ENCODE measurements around the gene GOLPH3L.
"Not testable (repeated sequence)": the region's sequence is repeated elsewhere in the genome, so short reads cannot be mapped to it uniquely, and the experiment has no call there.

GOLPH3L gene

DNA sequence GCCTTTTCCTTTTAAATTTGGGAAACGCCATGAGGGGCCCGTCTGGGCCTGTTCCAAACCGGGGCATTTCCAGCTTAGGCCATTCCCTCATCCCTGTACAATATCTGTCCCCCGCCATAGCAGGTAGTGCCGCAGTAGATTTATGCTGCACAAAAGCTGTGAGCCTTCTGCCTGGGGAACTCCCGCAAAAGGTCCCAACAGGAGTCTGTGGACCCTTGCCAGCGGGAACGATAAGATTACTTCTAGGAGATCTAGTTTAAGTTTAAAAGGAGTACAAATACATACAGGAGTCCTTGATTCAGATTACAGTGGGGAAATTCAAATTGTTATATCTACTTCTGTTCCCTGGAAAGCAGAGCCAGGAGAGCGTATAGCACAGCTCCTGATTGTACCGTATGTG is 42.3 kb downstream of the GOLPH3L start:
- not testable (repeated sequence) for DNase-seq

DNA sequence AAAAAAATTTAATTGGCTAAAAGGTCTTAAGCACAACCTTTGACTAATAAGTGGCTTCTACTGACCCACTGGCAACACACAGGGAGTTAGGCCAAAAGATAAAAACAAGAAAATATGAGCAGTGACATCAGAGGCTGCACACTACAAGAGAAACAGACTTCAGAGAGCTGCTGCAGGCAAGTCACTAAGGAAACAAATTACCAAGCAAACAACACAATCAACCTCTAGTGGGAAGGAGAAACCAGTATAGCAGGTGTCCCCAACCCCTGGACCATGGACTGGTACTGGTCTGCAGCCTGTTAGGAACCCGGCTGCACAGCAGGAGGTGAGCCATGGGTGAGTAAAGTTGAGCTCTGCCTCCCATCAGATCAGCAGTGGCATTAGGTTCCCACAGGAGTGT is 46.8 kb downstream of the GOLPH3L start:
- DNase-seq, result no peak

DNA sequence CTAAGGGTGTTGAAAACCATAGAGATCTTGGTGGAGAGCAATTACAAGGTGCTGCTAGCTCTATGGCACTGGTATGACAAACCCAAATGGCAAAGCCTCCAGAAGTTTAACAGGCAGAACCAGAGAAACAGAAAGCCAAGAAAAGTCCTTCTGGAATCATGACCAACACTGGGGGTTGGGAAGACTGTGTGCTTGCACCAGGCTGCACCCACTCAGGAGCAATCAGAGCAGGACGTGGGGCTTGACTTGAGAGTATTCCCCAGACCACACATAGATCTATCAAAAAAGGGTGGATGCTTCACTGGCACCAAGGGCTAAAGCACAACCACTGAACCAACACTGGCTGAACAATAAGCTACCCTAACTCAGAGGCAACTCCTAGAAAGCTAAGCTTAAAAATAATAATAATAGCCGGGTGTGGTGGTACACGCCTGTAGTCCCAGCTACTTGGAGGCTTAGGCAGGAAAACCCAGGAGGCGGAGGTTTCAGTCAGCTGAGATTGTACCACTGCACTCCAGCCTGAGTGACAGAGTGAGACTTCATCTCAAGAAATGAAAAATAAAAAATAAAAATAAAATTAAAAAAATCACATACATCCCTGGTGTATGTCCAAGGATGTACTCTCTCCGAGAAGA is 47.4 kb downstream of the GOLPH3L start:
- DNase-seq, result no peak

DNA sequence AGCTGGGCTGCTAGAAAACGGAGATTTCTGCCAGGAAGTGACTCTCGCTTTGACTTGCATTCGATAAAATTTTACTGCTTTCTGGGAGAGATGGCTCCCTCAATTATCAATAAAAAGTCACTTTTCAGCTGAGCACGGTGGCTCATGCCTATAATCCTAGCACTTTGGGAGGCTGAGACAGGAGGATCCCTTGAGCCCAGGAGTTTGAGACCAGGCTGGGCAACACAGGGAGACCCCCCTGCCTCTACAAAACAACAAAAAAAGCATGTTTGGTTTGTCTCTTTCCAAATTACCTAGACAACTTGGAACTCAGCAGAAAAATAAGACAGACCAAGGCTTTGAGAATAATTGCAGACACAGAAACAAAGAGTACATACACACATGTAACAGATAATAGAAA is 54.7 kb downstream of the GOLPH3L start:
- DNase-seq, result no peak

DNA sequence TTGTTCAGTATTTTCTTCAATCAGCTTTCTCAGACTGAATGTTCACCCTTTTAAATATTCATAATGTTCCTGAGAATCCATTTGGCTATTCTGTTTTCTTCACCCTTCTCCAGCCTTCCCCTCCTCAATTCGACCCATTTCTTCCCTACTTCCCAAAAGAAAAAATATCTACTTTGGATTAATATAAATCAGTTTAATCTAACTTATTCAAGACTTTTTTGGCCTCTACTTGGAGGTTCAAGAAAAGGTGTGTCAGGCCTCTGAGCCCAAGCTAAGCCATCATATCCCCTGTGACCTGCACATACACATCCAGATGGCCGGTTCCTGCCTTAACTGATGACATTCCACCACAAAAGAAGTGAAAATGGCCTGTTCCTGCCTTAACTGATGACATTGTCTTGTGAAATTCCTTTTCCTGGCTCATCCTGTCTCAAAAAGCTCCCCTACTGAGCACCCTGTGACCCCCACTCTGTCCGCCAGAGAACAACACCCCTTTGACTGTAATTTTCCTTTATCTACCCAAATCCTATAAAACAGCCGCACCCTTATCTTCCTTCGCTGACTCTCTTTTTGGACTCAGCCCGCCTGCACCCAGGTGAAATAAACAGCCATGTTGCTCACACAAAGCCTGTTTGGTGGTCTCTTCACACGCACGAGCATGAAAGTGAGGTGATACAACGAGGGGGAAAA is 55.7 kb downstream of the GOLPH3L start:
- not testable (repeated sequence) for DNase-seq

DNA sequence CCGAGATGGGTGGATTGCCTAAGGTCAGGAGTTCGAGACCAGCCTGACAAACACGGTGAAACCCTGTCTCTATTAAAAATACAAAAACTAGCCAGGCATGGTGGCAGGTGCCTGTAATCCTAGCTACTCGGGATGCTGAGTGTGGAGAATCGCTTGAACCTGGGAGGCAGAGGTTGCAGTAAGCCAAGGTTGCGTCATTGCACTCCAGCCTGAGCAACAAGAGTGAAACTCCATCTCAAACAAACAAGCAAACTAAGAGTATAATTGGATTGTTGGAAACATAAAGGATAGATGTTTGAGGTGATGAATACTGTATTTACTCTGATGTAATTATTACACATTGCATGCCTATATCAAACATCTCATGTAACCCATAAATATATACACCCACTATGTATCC is 58.5 kb downstream of the GOLPH3L start:
- not testable (repeated sequence) for DNase-seq

DNA sequence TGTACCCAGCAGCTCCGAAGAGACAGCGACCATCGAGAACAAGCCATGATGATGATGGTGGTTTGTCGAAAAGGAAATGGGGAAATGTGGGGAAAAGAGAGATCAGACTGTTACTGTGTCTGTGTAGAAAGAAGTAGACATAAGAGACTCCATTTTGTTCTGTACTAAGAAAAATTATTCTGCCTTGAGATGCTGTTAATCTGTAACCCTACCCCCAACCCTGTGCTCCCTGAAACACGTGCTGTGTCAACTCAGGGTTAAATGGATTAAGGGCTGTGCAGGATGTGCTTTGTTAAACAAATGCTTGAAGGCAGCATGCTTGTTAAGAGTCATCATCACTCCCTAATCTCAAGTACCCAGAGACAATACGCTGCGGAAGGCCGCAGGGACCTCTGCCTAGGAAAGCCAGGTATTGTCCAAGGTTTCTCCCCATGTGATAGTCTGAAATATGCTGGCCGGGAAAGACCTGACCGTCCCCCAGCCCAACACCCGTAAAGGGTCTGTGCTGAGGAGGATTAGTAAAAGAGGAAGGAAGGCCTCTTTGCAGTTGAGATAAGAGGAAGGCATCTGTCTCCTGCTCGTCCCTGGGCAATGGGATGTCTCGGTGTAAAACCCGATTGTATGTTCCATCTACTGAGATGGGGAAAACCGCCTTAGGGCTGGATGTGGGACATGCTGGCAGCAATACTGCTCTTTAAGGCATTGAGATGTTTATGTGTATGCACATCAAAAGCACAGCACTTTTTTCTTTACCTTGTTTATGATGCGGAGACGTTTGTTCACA is 61.9 kb downstream of the GOLPH3L start:
- DNase-seq, result not testable (repeated sequence)

DNA sequence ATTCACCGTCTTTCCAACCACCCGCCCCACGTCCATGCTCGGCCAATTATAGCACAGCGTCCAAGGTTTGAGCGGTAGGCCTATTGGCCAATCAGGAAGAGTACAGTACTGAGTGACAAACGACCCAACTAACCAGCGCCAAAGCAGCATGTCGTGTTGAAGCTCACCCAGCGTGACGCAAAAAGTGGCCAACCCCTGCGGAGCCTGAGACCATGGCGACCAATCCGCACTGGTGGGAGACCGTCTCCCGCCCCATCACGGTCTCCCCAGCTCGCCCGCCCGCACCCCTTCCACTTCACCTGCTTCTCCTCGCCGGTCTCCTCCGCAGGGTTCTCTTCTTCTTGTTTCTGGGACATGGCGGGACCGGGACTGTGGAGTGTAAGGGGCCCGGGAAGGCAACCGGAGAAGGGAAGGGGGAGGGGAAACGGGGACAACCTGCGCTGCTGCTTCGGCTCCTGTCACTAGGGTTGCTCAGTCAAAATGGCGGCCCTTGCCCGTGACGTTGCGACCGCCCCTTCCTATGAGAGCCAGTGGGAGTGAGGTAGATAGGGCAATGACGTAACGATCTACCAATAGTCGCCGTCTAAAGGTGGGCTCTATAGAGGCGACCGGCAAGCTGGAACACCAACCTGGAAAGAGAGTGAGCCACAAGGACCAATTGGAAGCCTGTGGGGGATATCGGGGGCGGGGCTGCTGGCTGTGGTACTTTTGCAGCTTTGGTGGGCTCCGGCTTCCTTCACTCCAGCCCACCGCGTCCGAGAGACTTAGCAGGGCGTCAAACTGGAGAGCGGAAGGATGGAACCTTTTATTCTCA is 67.6 kb downstream of the GOLPH3L start, which contains the start of gene ENSA:
ENSA (minus strand) TSS at position 498 of the 814 bp plus-strand sequence; CDS start at position 356, 142 bp downstream.
- peak; percentile 99 for DNase-seq

DNA sequence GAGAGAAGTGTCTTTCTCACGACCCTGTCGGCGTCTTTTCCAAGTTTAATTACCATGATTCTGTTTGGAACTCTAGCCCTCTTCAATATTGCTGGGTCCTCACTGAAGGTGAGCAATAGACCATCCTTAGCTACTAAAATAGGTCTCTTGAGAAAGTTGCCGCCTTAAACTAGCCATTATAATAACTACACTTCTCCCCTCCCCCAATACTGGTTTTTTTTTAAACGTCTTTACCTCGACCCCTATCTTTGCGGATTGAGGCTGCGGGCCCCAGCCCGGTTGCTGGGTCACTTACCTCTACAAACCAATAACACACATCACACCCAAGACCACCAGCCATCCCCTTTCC is 68.2 kb downstream of the GOLPH3L start:
- DNase-seq, result no peak

DNA sequence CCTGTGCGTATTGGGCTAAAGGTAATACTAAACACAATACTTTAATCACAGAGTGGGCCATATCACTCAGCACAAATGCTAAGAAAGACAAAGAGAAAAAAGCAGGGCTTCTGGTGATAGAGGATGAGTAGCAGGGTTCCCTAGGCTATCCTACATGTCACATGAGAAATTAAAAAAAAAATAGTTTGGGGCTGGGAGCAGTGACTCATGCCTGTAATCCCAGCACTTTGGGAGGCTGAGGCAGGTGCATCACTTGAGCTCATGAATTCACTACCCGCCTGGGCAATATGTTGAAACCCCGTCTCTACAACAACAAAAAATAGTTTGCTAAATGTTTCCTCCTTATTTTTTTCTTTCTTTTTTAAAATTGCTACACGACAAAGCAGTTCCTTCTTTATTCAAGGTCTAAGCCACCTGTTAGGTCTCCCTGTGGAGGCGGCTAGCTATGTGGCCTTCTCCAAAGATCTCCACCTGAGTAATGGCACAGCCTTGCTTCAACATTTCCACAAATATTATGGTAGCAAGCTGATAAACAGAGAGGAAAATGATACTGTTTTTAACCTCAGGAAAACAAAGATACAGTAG is 69.0 kb downstream of the GOLPH3L start:
- no peak for DNase-seq

DNA sequence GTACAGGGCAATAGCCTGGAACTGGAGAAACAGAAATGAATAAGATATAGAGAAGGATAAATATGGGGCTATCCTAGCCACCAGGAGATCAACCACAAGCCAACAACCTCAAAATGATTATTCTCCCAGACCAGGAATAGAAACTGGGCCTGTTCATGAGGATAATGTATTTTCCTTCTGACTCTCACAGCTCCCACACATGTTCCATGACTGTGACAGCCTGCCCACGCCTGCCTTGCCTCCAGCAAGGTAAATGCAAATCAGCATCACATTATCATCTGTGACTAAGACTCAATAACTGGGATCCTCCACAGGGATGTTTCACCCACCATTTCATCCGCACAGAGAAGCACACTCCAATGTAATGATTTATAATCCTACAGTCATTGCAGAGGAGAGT is 70.8 kb downstream of the GOLPH3L start:
- no peak for DNase-seq

DNA sequence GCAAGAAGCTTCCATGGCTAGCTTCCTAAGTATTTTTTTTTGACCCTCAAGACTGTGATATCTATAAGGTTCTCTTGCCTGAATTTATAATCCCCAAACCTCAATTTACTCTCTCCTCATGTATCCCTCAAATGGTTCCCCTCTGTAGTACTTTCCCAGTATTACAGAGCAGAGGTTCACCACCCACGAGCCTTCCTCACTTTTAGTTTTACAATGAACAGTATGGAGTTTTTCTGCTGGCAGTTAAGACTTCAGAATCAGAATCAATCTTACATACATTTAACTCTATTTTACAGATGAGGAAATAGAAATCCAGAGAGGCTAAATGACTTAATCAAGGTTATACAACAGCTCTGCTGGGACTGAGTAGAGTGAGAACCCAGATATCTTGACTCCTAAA is 72.4 kb downstream of the GOLPH3L start:
- peak in 1 of 2 donors; percentile 25 for DNase-seq

DNA sequence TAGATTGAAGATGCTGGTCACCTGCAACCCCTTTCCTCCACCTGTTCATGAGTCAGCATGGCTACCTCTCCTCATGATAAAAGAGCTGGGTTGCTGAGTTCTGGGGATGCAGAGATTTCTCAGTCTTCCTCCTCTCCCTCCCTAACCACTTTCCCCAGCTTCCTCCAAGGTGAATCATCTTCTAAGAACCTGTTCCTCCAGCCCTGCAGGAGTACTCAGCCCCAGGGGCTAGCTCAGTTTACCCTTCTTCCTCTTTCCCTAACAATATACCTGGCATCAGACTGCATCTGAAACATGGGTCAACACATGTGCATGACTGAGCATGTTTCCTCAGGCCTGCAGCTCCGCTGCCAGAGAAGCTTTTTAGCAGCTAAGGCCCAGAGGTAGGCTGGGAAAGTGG is 72.8 kb downstream of the GOLPH3L start:
- not testable (repeated sequence) for DNase-seq

DNA sequence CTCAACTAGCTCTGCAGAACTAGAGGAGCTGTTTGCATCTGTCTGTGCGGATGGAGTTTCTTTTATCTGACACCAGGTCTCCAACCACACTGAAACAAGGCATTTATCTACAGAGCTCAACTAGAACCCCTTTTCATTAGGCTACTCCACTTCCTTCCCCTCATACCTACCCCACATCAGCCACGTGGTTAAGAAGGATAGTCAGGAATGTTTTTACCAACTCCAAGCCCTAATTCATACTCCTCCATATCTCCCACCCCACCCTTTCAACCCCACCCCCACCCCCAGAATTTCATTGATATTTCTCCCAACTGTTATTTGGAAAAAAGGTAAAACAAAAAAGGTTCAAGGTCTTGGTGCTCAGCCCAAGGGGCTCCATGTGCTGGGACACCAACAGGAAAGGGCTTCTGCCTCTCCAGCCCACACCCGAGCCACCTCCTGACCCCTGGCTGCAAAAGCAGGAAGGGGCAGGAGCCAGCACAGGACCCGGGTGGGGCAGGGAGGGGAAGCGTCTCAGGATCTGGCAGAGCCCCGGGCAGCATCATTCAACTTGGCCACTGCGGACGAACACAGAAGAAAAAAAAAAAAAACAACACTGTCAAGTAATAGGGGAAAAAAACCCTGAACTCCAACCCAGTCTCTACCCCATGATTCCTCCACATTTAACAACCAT is 74.5 kb downstream of the GOLPH3L start:
- no peak for DNase-seq

DNA sequence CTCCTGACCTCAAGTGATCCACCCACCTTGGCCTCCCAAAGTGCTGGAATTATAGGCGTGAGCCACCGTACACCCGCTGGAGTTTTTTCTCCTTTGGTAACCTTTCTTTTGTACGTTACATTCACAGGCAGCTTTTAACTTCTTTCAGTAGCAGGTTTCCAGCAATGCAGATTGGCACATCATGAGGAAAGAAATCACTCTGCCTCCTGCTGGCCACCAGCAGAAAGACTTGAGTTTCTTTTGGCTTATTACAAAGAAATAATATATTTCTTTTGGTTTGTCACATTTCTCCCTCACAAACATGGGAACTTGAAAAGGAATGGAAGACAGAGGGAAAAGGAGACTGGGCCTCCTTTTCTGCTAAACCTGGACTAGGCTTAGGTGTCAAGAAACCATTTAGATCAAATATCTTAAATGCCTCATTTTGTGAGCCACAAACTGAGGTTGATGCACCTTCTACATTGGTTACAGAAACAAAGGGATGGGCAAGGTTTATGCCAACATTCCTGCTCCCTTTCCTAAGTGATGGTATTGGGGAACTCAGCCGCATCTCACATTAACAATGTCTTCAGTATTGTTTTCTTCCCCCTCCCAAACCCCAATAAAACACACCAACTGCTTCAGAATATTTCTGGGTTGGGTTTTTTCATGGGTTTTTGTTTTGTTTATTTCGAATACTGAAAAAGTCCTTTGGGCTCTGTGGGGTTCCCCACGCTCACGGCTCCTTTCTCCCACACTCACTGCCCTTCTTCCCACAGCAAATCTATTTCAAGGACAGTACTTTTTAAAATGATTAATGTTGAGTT is 75.3 kb downstream of the GOLPH3L start:
- peak; percentile 60 to 73 for DNase-seq

DNA sequence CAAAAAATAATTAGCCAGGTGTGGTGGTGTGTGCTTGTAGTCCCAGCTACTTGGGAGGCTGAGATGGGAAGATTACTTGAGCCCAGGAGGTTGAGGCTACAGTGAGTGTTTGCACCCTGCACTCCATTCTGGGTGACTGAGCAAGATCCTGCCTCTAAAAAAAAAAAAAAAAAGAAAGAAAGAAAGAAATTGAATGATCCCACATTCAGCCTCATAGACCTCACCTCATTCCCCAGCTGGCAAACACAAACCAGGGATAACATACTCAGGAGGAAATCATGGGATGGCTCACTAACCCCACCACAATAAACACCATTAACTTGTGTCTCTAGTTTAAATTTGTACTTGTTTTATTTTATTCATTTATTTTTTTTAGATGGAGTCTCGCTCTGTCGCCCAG is 76.0 kb downstream of the GOLPH3L start:
- no peak for DNase-seq

DNA sequence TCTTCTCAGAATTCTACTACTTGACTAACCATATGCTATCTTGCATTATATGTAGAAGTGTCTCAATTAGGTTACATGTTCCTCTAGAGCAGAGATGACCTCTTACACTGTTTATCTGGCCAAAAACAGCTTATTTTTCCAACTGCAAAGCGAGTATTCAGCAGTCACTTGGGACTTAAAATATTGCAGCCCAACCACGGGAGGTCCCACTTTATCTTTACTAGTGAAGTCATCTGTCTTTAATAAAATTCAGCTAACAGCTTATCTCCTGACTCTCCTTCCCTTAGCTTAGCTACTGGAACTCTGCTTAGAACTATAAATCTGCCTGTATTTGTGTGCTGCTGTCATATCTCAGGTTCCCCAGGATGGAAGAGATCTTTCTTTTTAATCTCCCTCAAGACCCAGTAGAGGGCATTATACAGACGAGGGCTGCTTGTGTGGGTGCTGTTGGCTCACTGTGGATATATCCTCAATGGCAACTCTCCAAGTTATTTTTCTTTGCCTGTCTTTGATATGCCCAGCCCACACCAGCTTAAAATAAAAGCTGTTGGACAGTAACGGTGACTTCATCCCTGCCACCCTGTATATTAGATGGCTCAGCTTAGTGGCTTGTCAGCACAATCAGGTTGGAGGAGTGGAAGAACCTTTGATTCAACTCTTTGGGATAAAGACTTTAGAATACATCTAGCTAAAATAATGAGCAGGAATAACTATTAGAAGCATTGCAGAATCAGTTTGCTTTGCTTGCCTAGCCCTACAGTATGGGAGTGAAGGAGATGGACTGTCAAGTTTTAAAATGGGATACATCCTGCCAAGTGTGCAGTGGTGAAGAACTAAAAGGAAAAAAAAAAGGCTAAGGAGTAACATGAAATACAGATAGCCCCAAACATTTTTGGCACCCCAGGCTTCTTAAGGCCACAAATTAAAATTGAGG is 77.1 kb downstream of the GOLPH3L start:
- DNase-seq, result peak; percentile 69 to 75

DNA sequence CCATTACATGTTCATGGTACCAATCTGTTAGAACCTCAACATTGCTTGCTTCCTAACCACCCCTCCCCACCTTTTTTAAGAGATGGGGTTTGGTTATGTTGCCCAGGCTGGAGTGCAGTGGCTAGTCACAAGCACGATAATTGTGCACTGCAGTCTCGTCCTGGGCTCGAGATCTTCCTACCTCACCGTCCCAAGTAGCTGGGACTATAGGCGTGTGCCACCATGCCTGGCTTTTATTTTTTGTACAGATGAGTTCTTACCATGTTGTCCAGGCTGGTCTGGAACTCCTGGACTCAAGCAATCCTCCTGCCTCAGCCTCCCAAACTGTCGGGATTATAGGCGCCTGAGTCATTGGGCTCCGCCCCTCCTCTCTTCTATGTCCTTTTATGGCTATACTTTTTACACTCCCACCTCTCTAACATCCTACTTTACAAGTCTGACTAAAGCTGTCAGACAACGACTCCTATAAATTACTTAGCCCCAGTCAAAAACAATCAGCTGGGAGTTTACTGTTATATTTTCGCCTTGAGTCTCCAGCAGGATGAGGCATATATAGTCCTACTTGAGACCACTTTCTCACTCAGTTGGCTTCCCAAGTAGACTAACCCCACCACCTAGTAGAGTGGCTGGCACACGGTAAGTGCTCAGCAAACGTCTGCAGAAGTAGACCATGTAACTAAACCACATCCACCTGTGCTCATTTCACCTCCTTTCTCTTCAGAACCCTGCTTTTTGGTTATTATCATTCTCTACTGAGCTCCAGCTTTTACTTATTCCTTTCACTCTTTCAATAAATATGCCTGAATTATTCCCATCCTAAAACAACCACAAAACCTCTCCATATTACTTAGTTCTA is 81.4 kb downstream of the GOLPH3L start:
- DNase-seq, result no peak

Data from inflammatory macrophage (primary cell).